SK-N-SH (cell line): ENCODE results near the gene SFXN3. TPM values are rescaled to one million over a fixed set of nuclear protein-coding genes. Genes with fewer than 3 reads are reported as not detected.
A peak's percentile ranks its signal among the peaks of the same experiment; 100 is the strongest.

ENCODE experiments used
- CTCF ChIA-PET: fragments of 300-600, 350-600 bp; formaldehyde crosslinking; extraction: SDS; loops from one replicate; lab custom pipeline; 2021; lab: Yijun Ruan, JAX
- POLR2A ChIA-PET: fragments of 350-600 bp; sonication (Branson Sonifier 250); formaldehyde crosslinking; extraction: SDS; loops from one replicate; lab custom pipeline; 2020; ENCODE audit warnings: antibody characterized with exemption, inconsistent platforms; lab: Yijun Ruan, JAX
- DNase-seq: peaks from one replicate; pipeline ENCODE4 v3.0.0; 2012
- H2AFZ ChIP-seq: fragments of 200-600 bp; sonication (generic); 2 replicates; pipeline ENCODE4 v1.8.1; 2016; ENCODE audit warnings: antibody characterized with exemption, mild to moderate bottlenecking, low read depth
- H3F3A ChIP-seq: fragments of 200-600 bp; sonication (generic); replicated peaks from 2 replicates; pipeline ENCODE3; 2016; ENCODE audit warnings: antibody characterized with exemption, mild to moderate bottlenecking; ENCODE audit not compliant: insufficient read depth
- H3K27ac ChIP-seq, 2 experiments: fragments of 200-500 bp in 1 of 2; fragments of 200-600 bp in 1 of 2; sonication (Bioruptor generic) in 1 of 2; sonication (generic), shearing (Covaris generic) in 1 of 2; 2 replicates each; pipeline versions ENCODE4 v1.5.1 to v1.6.1; 2014 to 2016; ENCODE audit warnings: low read depth in 2 of 2, inconsistent platforms in 1 of 2, low read length in 1 of 2, mild to moderate bottlenecking in 1 of 2, mixed read lengths in 1 of 2
- H3K27me3 ChIP-seq: fragments of 200-600 bp; sonication (generic), shearing (Covaris generic); 2 replicates; pipeline ENCODE4 v1.6.1; 2016; ENCODE audit warnings: mixed run types; ENCODE audit not compliant: insufficient read depth
- H3K36me3 ChIP-seq, 2 experiments: fragments of 200-500 bp in 1 of 2; fragments of 200-600 bp in 1 of 2; sonication (Bioruptor generic) in 1 of 2; sonication (generic) in 1 of 2; replicated peaks in 1 of 2; 2 replicates each; pipeline versions ENCODE3 to v1.5.1; 2014 to 2016; ENCODE audit warnings: low read length in 1 of 2, mild to moderate bottlenecking in 1 of 2; ENCODE audit not compliant: insufficient read depth in 2 of 2, control insufficient read depth in 1 of 2
- H3K4me1 ChIP-seq, 2 experiments: fragments of 200-500 bp in 1 of 2; fragments of 200-600 bp in 1 of 2; sonication (Bioruptor generic) in 1 of 2; sonication (generic), shearing (Covaris generic) in 1 of 2; 2 replicates each; pipeline versions ENCODE4 v1.5.1 to v1.6.1; 2014 to 2016; ENCODE audit warnings: low read depth in 1 of 2, low read length in 1 of 2, mixed run types in 1 of 2; ENCODE audit not compliant: insufficient read depth in 2 of 2, control insufficient read depth in 1 of 2
- H3K4me2 ChIP-seq: fragments of 200-600 bp; sonication (generic), shearing (Covaris generic); 2 replicates; pipeline ENCODE4 v1.6.1; 2017; ENCODE audit warnings: mixed run types
- H3K4me3 ChIP-seq, 2 experiments: fragments of 200-500 bp in 1 of 2; fragments of 200-600 bp in 1 of 2; sonication (Bioruptor generic) in 1 of 2; sonication (generic), shearing (Covaris generic) in 1 of 2; 2 replicates each; pipeline versions ENCODE4 v1.5.1 to v1.8.1; 2014 to 2016; ENCODE audit warnings: low read depth in 2 of 2, inconsistent platforms in 1 of 2, low read length in 1 of 2, mild to moderate bottlenecking in 1 of 2, mixed read lengths in 1 of 2, moderate library complexity in 1 of 2
- H3K79me2 ChIP-seq: fragments of 200-600 bp; sonication (generic); 2 replicates; pipeline ENCODE4 v1.8.1; 2017; ENCODE audit warnings: mild to moderate bottlenecking; ENCODE audit not compliant: insufficient read depth
- H3K9ac ChIP-seq: fragments of 200-600 bp; sonication (generic); 2 replicates; pipeline ENCODE4 v1.6.1; 2017; ENCODE audit warnings: mixed run types
- H3K9me2 ChIP-seq: fragments of 200-600 bp; sonication (generic); 2 replicates; pipeline ENCODE4 v1.6.1; 2017; ENCODE audit warnings: mixed run types
- H3K9me3 ChIP-seq: fragments of 200-600 bp; sonication (generic); 2 replicates; pipeline ENCODE4 v1.6.1; 2017; ENCODE audit warnings: mixed run types, mild to moderate bottlenecking, moderate library complexity
- H4K20me1 ChIP-seq: fragments of 200-600 bp; sonication (generic); 2 replicates; pipeline ENCODE4 v1.6.1; 2017; ENCODE audit warnings: mild to moderate bottlenecking, mixed run types; ENCODE audit not compliant: insufficient read depth
- CTCF ChIP-seq: fragments of 200-600 bp; sonication (generic); IDR thresholded peaks from 2 replicates; pipeline ENCODE4 v1.6.1; 2017; ENCODE audit warnings: antibody characterized with exemption, mild to moderate bottlenecking, moderate library complexity
- ELF1 ChIP-seq: IDR thresholded peaks from 2 replicates; pipeline ENCODE4 v1.4.0; 2012
- EZH2phosphoT487 ChIP-seq: fragments of 200-600 bp; sonication (generic); IDR thresholded peaks from 2 replicates; pipeline ENCODE4 v1.6.1; 2017; ENCODE audit warnings: low read depth, mixed run types, mild to moderate bottlenecking, antibody characterized with exemption, moderate library complexity, borderline replicate concordance
- FOXM1 ChIP-seq: IDR thresholded peaks from 2 replicates; pipeline ENCODE4 v1.4.0; 2012; ENCODE audit warnings: low read depth, mild to moderate bottlenecking
- GABPA ChIP-seq: IDR thresholded peaks from 2 replicates; pipeline ENCODE4 v1.4.0; 2012; ENCODE audit warnings: low read depth, mild to moderate bottlenecking
- GATA2 ChIP-seq: sonication (generic); formaldehyde crosslinking; IDR thresholded peaks from 2 replicates; pipeline ENCODE4 v1.5.0; 2020; ENCODE audit warnings: mild to moderate bottlenecking, missing genetic modification reagents
- IRF3 ChIP-seq: fragments of 150-350 bp; IDR thresholded peaks from 2 replicates; pipeline ENCODE4 v1.6.1; 2016; ENCODE audit warnings: mild to moderate bottlenecking, low read depth, low read length
- JUND ChIP-seq: IDR thresholded peaks from 2 replicates; pipeline ENCODE4 v1.4.0; 2012
- MAX ChIP-seq: IDR thresholded peaks from 2 replicates; pipeline ENCODE4 v1.4.0; 2012; ENCODE audit warnings: low read depth
- MEF2A ChIP-seq: IDR thresholded peaks from 2 replicates; pipeline ENCODE4 v1.4.0; 2012; ENCODE audit warnings: low read depth, borderline replicate concordance
- PBX3 ChIP-seq: IDR thresholded peaks from 2 replicates; pipeline ENCODE4; 2012
- POLR2AphosphoS5 ChIP-seq: IDR thresholded peaks from 2 replicates; pipeline ENCODE4 v1.6.1; 2012; ENCODE audit warnings: low read depth, low read length
- RAD21 ChIP-seq: IDR thresholded peaks from 2 replicates; pipeline ENCODE4 v1.6.1; 2012; ENCODE audit warnings: mild to moderate bottlenecking, low read length
- TEAD4 ChIP-seq: IDR thresholded peaks from 2 replicates; pipeline ENCODE4 v1.4.0; 2012; ENCODE audit warnings: mild to moderate bottlenecking, borderline replicate concordance; ENCODE audit not compliant: insufficient read depth
- USF2 ChIP-seq: fragments of 150-350 bp; IDR thresholded peaks from 2 replicates; pipeline ENCODE4 v1.6.1; 2017; ENCODE audit warnings: antibody characterized with exemption, low read length, low read depth, borderline replicate concordance
- ZBTB33 ChIP-seq: IDR thresholded peaks from 2 replicates; pipeline ENCODE4 v1.4.0; 2012; ENCODE audit warnings: low read depth, borderline replicate concordance
- WGBS: methylation state at CpG from one replicate; pipeline ENCODE4 v1.1.6; 2017; ENCODE audit warnings: low lambda C conversion rate; 5-methylcytosine and 5-hydroxymethylcytosine counted together
- polyA plus RNA-seq, 3 experiments: library from polyadenylated mRNA; depleted of rRNA; stranded (reverse); fragments of >200 nt; gene quantifications; 2 replicates each; pipeline ENCODE4 v1.2.3, GENCODE V29; 2012
- TF ChIP-seq, protein P1 (sequence below): IDR thresholded peaks from 2 replicates; pipeline ENCODE4 v1.6.1; 2012; ENCODE audit warnings: mild to moderate bottlenecking, low read depth, low read length, moderate library complexity

SFXN3 gene
- polyA plus RNA-seq, 1 of the 3 experiments (the other 2 are of a cell fraction) = 142 TPM

- H3K4me3 ChIP-seq = no peak overlapping the region
- 85% methylated on average over 8 of the region's 11 CpGs for WGBS
- no peaks in the 10 kb centered on the region for H3K9me3 ChIP-seq
- ChIA-PET POLR2A (no interaction called here), CTCF (interaction anchor here (0.8 to 24.5 kb wide), 8 partner anchors 7 to 841 kb away, joined by 3 to 443 read pairs (median 3); partner anchors contain the start of genes KCNIP2, PDZD7 and SFXN3)
- peak overlapping the region in 1 of 2 experiments; percentile 98; a peak in 1 of 4 replicates for H3K27ac ChIP-seq
- peaks cover 15 to 37% of the 10 kb centered on the region in 2 experiments; a peak in 3 of 4 replicates for H3K4me1 ChIP-seq
- TF ChIP-seq, protein P1, sequence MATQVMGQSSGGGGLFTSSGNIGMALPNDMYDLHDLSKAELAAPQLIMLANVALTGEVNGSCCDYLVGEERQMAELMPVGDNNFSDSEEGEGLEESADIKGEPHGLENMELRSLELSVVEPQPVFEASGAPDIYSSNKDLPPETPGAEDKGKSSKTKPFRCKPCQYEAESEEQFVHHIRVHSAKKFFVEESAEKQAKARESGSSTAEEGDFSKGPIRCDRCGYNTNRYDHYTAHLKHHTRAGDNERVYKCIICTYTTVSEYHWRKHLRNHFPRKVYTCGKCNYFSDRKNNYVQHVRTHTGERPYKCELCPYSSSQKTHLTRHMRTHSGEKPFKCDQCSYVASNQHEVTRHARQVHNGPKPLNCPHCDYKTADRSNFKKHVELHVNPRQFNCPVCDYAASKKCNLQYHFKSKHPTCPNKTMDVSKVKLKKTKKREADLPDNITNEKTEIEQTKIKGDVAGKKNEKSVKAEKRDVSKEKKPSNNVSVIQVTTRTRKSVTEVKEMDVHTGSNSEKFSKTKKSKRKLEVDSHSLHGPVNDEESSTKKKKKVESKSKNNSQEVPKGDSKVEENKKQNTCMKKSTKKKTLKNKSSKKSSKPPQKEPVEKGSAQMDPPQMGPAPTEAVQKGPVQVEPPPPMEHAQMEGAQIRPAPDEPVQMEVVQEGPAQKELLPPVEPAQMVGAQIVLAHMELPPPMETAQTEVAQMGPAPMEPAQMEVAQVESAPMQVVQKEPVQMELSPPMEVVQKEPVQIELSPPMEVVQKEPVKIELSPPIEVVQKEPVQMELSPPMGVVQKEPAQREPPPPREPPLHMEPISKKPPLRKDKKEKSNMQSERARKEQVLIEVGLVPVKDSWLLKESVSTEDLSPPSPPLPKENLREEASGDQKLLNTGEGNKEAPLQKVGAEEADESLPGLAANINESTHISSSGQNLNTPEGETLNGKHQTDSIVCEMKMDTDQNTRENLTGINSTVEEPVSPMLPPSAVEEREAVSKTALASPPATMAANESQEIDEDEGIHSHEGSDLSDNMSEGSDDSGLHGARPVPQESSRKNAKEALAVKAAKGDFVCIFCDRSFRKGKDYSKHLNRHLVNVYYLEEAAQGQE = no peak
- TF ChIP-seq GABPA (no peak), MEF2A (no peak), EZH2phosphoT487 (no peak), JUND (no peak), ELF1 (no peak), MAX (no peak), POLR2AphosphoS5 (no peak), PBX3 (no peak), TEAD4 (no peak), CTCF (no peak), GATA2 (CRISPR knock-in tag) (no peak), RAD21 (no peak), ZBTB33 (no peak), IRF3 (no peak), FOXM1 (no peak), USF2 (no peak)
- peak overlapping the region; percentile 99; the same call in 1 of the 2 replicates for H3K9ac ChIP-seq
- peak overlapping the region; percentile 96 for H3K4me2 ChIP-seq
- peaks cover 37% of the 10 kb centered on the region for H4K20me1 ChIP-seq
- H2AFZ ChIP-seq = no peak overlapping the region
- peaks cover 38 to 45% of the 10 kb centered on the region in 2 experiments for H3K36me3 ChIP-seq
- no peak for DNase-seq
- peaks cover 58% of the 10 kb centered on the region for H3K79me2 ChIP-seq
- peaks cover 34% of the 10 kb centered on the region for H3F3A ChIP-seq
- no peaks in the 10 kb centered on the region for H3K27me3 ChIP-seq
- H3K9me2 ChIP-seq = no peaks in the 10 kb centered on the region
Measured at GRCh38 chr10:101002456-101002855, 28.6 kb upstream of the SFXN3 start.
